Central memory CD4-positive, alpha-beta T cell (primary cell): ENCODE data around the gene ZHX3.

Source experiments
- DNase-seq: peaks from one replicate; pipeline ENCODE4 v3.0.0; 2022

Gene ZHX3

DNA sequence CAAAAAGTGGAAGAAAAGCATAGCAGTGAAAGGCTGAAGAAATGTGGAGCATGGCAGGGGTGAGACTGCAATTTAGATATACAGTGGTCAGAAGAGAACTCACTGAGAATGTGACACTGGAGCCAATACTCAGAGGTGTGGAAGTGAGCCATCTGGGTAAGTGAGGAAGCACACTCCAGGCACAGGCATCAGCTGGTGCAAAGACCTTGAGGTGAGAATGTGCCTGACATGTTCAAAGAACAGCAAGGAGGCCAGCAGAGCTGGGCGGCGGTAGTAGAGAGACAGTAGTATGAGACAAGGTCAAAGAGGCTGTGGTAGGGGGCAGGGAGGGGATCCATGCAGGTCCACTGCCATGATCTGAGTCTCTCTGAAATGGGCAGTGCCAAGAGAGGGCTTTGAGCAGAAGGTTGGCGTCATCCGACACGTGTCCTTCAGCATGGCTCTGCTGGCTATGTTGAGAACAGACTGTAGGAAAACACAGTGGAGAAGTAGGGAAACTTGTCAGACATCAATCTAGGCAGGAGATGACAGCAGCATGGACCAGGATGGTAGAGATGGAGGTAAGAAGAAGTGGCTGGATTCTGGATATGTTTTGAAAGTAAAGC is 95.8 kb downstream of the ZHX3 start:
- DNase-seq = no peak

DNA sequence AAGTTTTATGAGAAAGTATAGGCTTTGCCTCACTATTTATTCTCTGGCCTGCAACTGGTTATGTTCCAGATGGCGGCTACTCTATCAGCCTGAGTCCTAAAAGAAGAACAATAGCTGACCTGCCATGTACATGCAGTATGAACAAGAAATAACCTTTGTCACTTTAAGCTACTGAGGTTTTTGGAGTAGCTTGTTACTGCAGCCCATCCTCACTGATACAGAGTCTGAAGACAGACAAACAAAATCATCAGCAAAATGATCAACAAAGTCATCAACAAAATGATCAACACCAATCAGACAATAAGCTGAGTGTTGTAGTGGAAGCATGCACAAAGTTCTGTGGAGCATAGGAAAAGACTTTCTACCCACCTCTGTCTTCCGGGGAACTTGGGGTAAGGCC is 97.7 kb downstream of the ZHX3 start:
- no peak for DNase-seq

DNA sequence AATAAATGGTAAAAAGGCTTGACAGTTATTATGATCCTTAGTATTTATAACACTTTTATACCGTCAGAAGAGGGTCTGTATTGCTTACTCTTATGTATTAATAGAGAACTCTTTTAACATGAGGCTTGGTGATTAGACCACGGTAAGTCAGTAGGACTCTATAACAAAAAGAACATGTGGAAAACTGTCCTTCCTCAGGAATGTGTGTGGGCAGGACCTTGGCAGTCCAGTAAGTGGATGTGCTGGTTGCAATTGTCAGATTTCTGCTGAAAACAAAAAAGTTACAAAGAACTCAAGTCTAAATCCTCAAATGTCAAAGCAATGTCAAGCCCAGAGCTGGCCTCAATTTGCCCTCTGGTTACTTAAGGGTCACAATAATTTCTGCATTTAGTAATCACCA is 99.1 kb downstream of the ZHX3 start:
- DNase-seq = no peak

DNA sequence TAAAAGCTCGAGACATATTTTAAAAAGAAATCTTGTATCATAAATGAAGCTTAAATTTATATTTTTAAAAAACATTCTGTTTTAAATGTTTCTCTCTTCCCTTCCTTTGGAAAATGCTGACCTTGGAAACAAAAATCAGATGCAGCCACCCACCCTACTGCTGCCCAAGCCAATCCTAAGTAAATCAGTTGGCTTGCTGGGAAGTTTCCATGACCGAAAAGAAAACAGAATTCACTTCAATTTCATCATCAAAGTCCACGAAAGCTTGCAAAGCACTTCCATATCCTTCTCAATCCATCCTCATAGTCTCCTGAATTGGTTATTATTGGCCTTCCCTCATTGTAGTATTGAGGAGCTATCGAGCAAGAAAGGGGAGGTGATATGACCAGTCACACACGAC is 100.1 kb downstream of the ZHX3 start:
- DNase-seq = no peak

DNA sequence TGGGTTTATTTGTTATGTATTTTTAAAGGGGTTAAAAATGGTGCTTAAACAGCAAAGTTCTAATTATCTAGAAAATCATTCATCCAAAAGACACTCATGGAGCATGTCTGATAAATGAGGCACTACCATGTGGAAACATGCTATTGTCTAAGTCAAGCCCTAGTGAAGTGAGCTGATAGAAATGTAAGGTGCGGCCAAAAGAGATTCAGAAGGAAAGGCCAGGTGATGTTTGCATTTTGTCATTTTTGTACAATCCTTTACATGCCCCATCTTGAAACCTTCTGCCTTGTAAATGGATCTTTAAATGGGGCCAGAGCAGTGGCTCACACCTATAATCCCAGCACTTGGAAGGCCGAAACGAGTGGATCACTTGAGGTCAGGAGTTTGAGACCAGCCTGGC is 102.9 kb downstream of the ZHX3 start:
- no peak for DNase-seq

DNA sequence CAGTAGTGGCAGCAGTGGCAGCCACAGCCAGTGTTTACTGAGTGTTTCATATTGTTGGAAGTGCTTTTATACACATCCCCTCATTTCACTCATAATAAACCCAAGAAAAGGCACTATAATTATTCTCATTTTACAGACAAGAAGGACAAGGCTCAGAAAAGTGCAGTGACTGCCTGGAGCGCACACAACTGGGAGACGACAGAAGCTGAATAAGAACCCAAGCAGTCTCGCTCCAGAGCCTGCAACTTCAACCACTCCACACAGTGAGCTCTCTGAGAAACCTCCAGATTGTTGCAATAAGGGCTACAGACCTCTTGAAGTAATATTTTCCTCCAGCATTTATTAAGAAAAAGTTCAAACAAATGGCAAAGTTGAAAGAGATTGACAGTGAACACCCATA is 103.3 kb downstream of the ZHX3 start:
- DNase-seq = no peak

DNA sequence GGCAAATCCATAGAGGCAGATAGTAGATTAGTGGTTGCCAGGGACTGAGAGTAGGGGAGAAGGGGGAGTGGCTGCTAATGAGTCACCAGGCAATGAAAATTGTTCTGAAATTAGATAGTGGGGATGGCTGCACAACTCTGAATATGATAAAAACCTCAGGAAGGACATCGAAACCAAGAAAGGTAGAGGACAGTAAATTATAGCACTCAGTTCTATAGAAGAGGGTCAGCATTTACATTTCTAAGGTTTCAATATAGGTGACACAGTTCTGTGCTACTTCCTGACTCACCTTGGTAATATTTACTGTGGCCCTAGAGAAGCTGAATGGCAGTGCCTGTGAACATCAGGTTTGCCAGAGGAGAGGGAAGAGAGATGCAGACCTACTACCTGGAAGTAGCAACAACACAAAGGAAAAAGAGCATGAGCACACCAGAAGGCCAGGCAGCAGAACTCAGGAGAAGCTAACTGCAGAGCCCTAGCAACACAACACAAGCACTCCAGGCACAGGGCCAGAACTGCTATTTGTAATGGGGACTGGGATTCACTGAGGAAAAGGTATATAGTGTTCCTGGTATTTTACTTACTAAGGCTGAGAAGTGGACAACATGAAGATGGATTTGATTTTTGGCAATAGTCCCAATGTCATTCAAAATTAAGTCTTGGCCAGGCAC is 104.2 kb downstream of the ZHX3 start:
- DNase-seq = no peak

DNA sequence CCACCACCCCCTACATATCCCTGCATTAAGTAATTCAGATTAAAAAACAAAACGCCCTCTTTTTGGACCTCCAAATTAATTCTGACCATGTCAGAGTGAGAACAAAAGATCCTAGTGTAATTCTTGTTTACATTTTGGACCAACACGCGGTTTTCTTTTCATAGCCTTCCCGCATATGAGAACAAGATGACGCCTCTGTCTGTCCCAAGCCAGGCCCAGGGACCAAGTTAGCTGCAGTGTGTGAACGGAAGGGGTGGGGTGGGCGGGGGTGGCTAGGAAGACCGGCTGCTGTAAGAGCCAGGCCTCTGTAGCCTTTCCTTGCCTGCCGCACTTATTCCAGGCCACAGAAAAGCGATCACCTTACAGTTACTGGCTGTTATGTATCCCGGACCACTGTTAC is 112.2 kb downstream of the ZHX3 start:
- DNase-seq = no peak

DNA sequence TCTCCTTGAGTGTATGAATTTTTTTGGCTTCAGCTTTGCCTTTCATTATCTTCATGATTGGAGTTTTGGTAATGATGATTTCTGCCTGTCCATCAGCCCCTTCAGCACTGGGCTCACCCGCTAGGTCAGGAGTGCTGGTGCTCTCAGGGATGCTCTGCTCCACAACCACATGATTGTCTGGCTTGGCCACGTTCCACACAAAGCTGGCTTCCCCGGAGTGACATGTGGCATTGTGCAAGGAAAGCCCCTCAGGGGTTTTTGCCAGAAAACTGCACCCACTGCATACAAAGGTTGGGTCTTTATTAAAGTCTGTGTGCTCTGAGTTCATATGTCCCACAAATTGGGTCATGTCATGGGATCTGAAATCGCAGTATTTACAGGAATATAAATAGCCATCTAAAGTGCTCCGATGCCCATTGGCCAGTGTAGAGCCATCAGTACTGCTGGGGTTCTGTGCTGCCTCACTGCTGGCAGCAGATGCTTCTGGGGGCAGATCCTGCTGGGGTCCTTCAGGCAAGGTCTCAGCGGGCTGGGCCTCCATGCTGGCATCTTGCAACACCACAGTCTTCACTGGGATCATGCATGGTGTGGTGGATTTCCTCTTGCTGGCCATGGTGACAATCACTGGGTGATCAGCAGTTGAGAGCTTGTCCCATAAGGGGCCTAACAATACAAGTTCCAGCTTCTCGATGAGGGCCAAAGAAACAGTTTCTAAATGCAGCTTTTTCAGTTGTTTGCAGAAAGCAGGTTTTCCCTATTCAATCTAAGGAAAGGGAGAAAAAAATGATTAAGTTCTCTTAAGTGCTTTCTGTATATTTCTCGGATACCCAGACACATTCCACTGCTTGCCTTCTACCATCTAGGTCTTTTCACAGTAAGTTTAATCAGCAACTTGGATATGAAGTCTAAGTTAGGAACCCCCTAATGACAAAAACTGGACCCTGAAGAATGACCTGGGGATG is 112.9 kb downstream of the ZHX3 start:
- no peak for DNase-seq

DNA sequence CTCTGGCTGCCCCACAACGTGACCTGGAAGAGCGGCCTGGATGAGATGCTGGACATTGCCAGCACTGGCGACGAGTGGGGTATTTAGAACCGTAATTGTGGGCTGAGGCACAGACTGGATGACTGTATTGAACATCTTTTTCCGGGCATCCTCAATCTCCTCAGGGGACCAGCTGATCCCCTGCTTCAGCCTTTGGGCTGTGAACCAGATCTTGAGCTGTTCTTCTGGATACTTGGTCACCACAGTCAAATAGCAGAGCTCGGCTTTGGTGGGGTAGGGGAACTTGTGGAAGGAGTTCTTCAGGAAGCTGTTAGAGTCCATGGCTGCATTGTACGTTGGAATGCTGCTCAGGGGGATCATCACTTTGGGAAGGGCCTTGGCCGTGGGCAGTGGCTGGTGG is 113.9 kb downstream of the ZHX3 start:
- DNase-seq = no peak

DNA sequence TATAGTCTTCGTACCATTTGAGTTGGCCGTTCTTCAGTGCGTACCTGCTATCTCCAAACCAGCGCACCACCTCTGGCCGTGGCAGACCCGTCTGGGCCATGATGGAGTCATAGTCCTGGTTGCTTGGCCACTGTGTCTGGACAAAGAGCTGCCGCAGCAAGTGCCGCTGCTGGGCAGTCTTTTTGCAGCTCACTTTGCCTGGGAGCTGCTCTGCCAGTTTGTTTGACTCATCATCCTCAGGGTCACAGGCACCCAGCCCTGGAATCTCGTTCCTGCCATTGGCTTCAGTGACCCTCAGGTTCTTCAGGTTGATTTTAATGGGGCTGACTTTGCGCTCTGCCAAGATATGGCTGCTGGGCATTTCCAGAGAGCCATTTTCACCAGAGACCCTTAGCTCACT is 115.1 kb downstream of the ZHX3 start:
- DNase-seq = no peak

DNA sequence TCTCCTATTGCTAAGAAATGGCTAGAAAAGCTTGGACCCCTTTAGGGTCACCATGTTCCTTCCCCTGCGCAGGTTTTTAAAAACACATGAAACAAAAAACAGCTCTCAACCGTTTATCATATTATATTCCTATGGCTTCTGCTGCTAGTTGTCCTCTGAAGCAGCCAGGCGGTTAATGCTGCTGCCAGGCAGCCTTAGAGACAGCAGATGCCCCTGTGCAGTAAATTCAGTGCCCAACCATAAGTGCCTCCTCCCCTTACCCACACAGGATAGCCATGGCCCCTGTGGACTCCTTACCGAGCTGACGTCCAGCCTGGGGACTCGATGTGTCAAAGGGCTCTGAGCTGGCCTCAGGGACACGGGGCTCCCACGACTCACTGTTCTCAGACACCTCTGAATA is 115.8 kb downstream of the ZHX3 start:
- DNase-seq = no peak

DNA sequence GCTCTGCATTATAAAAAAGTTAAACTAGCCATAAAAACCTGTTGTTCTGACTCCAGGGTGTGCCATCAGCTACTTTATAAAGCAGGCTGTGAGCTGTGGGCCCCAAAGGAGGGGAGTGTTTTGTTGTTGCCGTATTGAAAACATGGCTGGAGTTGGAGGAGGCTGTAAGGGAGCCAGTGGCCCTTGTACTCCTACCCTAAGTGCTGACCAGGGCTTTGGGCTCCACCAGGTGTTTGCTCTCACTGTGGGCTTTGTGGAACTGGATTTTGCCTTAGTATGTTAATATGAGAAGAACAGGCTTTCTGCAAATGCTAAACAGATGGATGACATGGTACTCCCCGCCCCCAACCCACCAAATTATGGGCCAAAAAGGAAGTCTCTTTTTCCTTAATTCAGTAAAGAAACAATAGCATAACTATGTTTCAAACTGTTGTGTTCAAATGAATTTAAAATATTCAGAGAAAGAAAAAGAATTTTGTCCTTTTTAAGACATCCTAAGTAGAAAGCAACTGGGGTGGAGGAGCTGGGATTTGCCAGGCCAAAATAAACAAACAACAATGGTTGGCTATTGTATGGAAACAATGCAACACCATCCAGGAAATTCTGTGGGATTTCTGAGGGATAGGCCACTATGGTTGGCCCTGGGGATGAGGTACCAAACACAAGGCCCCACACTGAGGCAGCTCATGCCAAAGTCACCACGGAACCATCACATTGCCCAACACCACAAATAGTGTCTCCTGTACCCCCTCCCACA is 116.9 kb downstream of the ZHX3 start:
- no peak for DNase-seq

DNA sequence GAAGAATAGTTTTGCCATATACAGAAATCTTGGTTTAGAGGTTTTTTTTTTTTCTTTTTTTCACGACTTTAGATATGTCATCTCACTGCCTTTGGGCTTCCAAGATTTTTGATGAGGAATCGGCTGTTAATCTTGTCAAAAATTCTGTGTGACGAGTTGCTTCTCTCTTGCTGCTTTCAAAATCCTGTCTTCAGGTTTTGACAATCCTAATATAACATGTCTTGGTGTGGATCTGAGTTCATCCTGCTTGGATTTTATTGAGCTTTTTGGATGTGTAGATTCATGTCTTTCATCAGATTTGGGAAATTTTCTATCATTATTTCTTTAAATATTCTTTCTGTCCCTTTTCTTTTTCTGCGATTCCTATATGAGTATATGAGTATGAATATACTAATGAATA is 119.1 kb downstream of the ZHX3 start:
- DNase-seq = no peak

DNA sequence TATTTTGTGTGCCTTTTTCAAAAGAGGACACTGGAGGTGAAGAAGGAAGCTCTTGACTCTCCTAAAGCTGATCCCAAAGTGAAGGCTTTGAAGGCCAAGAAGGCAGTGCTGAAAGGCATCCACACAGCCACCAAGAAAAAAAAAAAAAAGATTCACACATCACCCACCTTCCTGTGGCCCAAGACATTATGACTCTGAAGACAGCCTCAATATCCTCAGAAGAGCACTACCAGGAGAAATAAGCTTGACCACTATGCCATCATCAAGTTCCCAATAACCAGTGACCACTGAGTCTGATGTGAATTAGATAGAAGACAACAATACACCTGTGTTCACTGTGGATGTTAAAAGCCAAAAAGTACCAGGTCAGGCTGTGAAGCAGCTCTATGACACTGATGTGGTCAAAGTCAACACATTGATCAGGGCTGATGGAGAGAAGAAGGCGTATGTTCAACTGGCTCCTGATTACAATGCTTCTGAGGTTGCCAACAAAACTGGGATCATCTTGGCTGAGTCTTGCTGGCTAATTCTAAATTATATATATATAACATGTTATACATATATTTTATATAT is 120.8 kb downstream of the ZHX3 start:
- no peak for DNase-seq

DNA sequence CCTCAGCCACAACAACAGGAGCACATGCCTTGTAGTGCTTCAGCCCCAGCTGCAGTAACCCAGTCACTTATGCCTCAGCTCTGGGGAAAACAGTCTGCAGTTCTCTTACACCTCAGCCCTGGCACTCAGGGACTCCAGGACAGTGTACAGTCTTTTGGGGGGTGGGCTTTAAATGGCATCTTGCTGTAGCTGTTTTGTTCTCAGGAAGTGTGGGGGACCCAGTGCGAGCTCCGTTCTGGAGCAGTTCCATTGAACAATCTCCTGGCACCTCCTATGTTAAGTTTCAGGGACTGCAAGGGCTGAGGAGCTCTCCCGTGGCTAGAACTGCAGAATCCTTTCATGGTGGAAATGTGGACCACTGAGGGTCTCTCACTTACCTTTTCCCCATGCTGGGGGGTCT is 125.0 kb downstream of the ZHX3 start:
- no peak for DNase-seq

DNA sequence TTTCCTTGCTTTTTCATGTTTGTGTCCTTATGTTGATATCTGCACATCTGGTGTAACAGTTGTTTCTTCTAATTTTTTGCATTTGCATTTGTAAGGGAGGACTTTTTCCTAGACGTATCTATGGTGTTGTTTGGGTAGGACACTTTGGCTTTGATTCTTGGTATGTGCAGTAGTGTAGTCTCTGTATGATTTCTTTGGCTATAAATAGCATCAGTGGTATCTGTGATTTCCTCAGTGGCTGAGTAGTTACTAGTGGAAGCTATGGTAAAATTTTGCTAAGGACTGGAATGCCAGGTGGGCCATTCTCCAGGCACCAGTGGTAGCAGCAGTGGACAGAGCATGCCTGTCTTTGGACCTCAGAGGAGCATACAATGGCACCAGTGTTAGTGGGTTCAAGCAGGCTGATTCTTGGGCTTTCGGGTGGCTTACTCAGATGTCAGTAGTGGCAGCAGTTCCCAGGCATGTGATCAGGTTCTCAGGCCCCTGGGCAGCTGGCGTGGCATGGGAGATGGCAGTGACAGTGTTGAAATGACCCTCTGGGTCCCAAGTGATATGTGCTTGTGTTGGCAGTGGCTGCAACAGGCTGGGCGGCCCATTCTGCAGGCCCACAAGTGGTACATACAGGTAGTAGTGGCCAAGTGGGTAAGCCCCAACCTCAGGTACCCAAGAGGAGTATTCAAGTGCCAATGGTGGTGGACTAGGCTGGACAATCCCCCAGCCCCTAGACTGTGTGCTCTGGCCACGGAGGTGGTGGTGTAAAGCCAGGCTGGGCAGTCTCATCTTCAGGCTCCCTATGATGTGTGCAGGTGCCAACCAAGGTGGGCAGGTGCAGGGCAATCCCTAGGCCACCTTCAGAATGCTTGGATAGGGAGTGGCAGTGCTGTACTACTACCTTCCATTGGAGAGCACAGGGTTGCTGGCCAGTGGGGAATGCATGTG is 125.7 kb downstream of the ZHX3 start:
- DNase-seq = no peak

DNA sequence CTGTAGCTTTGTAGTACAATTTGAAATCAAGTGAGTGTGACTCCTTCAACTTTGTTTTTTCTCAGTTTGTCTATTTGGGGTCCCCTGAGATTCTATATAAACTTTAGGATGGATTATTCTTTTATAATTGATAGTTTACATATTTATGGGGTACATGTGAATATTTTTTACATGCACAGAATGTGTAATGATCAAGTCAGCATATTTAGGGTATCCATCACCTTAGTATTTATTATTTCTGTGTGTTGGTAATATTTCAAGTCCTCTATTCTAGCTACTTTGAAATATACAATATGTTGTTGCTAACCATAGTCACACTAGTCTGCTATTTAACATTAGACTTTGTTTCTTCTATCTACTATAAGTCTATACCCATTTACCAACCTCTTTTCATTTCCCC is 129.9 kb downstream of the ZHX3 start:
- DNase-seq = no peak

DNA sequence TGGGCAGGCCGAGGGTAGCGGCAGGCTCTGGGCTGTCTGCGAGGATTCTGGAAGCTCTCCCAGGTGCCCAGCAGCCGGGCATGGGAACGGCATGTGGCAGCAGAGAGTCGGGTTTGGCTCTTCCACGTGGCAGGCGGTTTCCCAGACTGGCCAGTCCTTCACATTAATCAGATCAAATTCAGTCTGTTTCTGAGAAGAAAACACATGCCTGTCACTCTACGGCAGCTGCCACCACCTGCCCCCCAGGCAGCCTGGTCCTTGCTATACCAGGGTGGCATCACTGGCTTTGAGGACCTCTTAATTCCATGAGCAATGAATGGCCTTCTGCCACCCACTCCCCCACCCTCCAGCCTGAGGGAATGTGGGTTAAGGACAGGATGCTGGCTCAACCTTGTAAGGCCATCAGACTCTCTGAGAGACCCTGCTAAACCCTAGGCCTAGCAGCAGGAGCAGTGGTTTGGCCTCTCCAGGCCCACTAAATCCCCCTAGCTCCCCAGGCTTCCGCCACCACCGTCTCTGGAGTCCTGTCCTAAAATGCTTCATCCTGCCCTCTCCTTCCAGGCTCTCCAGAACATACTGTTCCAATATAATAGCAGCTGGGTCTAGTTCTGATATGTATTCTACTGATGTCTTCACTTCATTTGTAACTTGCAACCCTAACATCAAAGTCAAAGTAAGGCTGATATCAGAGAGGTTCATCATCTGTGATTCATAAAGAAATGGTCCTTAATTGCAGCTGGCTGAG is 132.3 kb downstream of the ZHX3 start:
- DNase-seq = no peak

DNA sequence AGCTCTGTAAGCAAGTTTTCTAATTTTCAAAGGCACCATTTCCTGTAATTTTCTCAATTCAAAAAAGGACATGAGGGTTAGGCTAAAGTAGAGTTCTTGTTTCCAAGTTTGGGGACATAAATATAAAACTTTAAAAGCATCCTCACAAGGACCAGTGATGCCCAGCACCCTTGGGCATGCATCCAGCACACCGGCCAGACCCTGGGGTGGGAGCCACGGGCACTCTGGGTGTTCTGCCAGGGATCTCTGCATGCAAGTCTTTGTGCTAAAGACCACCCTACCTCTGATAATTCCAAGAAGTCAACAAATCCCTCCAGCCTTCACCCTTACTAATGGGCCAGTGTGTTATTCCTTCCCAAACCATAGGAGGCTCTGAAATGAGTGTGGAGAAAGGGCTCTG is 133.7 kb downstream of the ZHX3 start:
- DNase-seq = no peak

DNA sequence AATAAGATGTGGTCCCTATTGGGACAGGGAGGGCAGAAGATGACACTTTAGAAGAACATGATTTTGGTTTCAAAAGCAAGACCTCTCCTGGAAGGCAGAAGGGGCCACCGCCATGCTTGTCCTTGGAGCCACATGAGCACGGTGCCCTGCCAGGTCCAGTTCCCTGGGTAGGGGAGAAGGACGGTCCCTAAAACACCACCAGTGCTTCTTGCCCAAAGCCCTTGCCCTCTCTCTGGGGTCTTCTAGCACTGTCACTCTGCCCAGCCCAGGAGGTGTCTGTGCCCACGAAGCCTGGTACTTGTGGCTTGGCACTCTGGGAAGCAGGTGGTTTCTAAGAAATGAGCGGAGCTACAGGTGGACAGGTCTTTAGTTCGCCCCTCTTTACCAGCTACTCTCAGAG is 134.1 kb downstream of the ZHX3 start:
- no peak for DNase-seq
